GM12878 (cell line): Measurements from ENCODE around the gene CCDC12. TPM values are rescaled to one million over a fixed set of nuclear protein-coding genes. Genes with fewer than 3 reads are reported as not detected.

Experiments
- ATAC-seq: fragments of 200-7000 bp; cut with Tn5 transposase; 3 replicates; pipeline ENCODE4 v1.9.1; 2020; ENCODE audit warnings: mild to moderate bottlenecking, moderate library complexity
- BruUV-seq: library from RNA; stranded (reverse); fragments of 400-500 nt; replicated peaks from 2 replicates; lab custom pipeline; 2021; lab: Mats Ljungman, UMichigan
- CTCF ChIA-PET: fragments of 300-600 bp; sonication (Branson Sonifier 250); formaldehyde crosslinking; extraction: SDS; loops from one replicate; lab custom pipeline; 2021; ENCODE audit warnings: inconsistent platforms; lab: Yijun Ruan, JAX
- POLR2A ChIA-PET: fragments of 350-600 bp; formaldehyde crosslinking; extraction: SDS; loops from one replicate; lab custom pipeline; 2021; ENCODE audit warnings: inconsistent platforms; lab: Charles Lee
- RAD21 ChIA-PET: fragments of 300-600 bp; sonication (Branson Sonifier 250); formaldehyde crosslinking; loops from one replicate; lab custom pipeline; 2023; ENCODE audit warnings: antibody characterized with exemption; ENCODE audit not compliant: unreplicated experiment; lab: Charles Lee
- SMC1A ChIA-PET: fragments of 300-600 bp; sonication (Branson Sonifier 250); formaldehyde crosslinking; loops from one replicate; lab custom pipeline; 2023; ENCODE audit not compliant: unreplicated experiment, uncharacterized antibody; lab: Charles Lee
- DNase-seq: peaks from one replicate; pipeline ENCODE4 v3.0.0-alpha.2; 2011; ENCODE audit warnings: low read depth, low spot score
- FAIRE-seq: peaks from 3 replicates; lab custom pipeline; 2011; peaks lifted over from hg19 to GRCh38; lab: Jason Lieb, UNC
- H2AFZ ChIP-seq: 2 replicates; pipeline ENCODE4 v1.6.0; 2011; ENCODE audit warnings: low read depth, low read length, control low read depth; ENCODE audit not compliant: control insufficient read depth
- H3K27ac ChIP-seq: 2 replicates; pipeline ENCODE4 v1.5.1; 2011; ENCODE audit warnings: control low read depth; ENCODE audit not compliant: control insufficient read depth, insufficient read depth
- H3K27me3 ChIP-seq, 2 experiments: replicated peaks in 1 of 2; 2 replicates each; pipeline versions ENCODE4 v1.6.0 to v1.6.1; 2011; ENCODE audit warnings: low read length in 1 of 2; ENCODE audit not compliant: control insufficient read depth in 2 of 2, insufficient read depth in 2 of 2
- H3K36me3 ChIP-seq, 2 experiments: 2 replicates each; pipeline ENCODE4 v1.5.1; 2011; ENCODE audit warnings: low read length in 1 of 2; ENCODE audit not compliant: control insufficient read depth in 2 of 2, insufficient read depth in 2 of 2
- H3K4me1 ChIP-seq: 2 replicates; pipeline ENCODE4 v1.6.1; 2011; ENCODE audit warnings: mild to moderate bottlenecking, low read length, moderate library complexity, mixed read lengths; ENCODE audit not compliant: control insufficient read depth, insufficient read depth
- H3K4me2 ChIP-seq: 2 replicates; pipeline ENCODE4 v1.6.0; 2011; ENCODE audit warnings: control low read depth; ENCODE audit not compliant: control insufficient read depth, insufficient read depth
- H3K4me3 ChIP-seq: fragments of 200-600 bp; sonication (generic); 2 replicates; pipeline ENCODE4 v1.5.1; 2016
- H3K79me2 ChIP-seq: 2 replicates; pipeline ENCODE4 v1.6.0; 2011; ENCODE audit warnings: low read length; ENCODE audit not compliant: control insufficient read depth, insufficient read depth
- H3K9ac ChIP-seq: 2 replicates; pipeline ENCODE4 v1.8.0; 2011; ENCODE audit warnings: low read length, control low read depth, mixed read lengths; ENCODE audit not compliant: control insufficient read depth, insufficient read depth
- H3K9me3 ChIP-seq: replicated peaks from 3 replicates; pipeline ENCODE4 v1.5.1; 2011; ENCODE audit warnings: mild to moderate bottlenecking, low read length; ENCODE audit not compliant: control insufficient read depth, insufficient read depth
- H4K20me1 ChIP-seq: 2 replicates; pipeline ENCODE4 v1.6.0; 2011; ENCODE audit not compliant: control insufficient read depth, insufficient read depth
- CBX5 ChIP-seq: sonication (generic); IDR thresholded peaks from 2 replicates; pipeline ENCODE4 v1.6.1; 2016; ENCODE audit warnings: low read depth, moderate library complexity, mild to moderate bottlenecking, inconsistent platforms
- CHD2 ChIP-seq: IDR thresholded peaks from 2 replicates; pipeline ENCODE4 v1.6.1; 2011; ENCODE audit warnings: low read depth, low read length, improper control_type of control experiment, borderline replicate concordance
- EED ChIP-seq: sonication (generic); IDR thresholded peaks from 2 replicates; pipeline ENCODE4 v1.6.1; 2016; ENCODE audit warnings: antibody characterized with exemption, low read depth
- ESRRA ChIP-seq: IDR thresholded peaks from 2 replicates; pipeline ENCODE4 v1.6.1; 2012; ENCODE audit warnings: mild to moderate bottlenecking, low read length, improper control_type of control experiment
- IRF3 ChIP-seq: fragments of 450-650 bp; IDR thresholded peaks from 2 replicates; pipeline ENCODE4 v1.6.1; 2014; ENCODE audit warnings: mild to moderate bottlenecking
- PAX5 ChIP-seq: IDR thresholded peaks from 2 replicates; pipeline ENCODE4 v1.6.1; 2011; ENCODE audit warnings: low read depth, low read length, borderline replicate concordance
- POU2F2 ChIP-seq: IDR thresholded peaks from 3 replicates; pipeline ENCODE4 v1.6.1; 2011; ENCODE audit warnings: low read depth, mild to moderate bottlenecking, low read length, borderline replicate concordance
- SMAD1 ChIP-seq: fragments of 450-650 bp; IDR thresholded peaks from 2 replicates; pipeline ENCODE4 v1.6.1; 2018; ENCODE audit warnings: mild to moderate bottlenecking, low read depth; ENCODE audit not compliant: partially characterized antibody
- SREBF1 ChIP-seq: IDR thresholded peaks from 2 replicates; pipeline ENCODE4 v1.6.1; 2012; ENCODE audit warnings: mild to moderate bottlenecking, low read length
- USF1 ChIP-seq: IDR thresholded peaks from 2 replicates; pipeline ENCODE4 v1.6.1; 2011; ENCODE audit warnings: borderline replicate concordance, low read depth, mild to moderate bottlenecking, moderate library complexity, mixed read lengths, low read length; ENCODE audit not compliant: insufficient read depth; ENCODE audit errors: extremely low read length
- WGBS: methylation state at CpG from one replicate; pipeline ENCODE4 v1.1.6; 2016; ENCODE audit warnings: low lambda C conversion rate; ENCODE audit not compliant: insufficient replicate concordance, insufficient coverage; ENCODE audit errors: missing lambda C conversion rate; 5-methylcytosine and 5-hydroxymethylcytosine counted together
- in situ Hi-C: fragments of 300-500 bp; cut with MboI; formaldehyde crosslinking; loops from 9 replicates; pipeline ENCODE4 v1.14.3; 2018; ENCODE audit warnings: mixed read lengths
- intact Hi-C: fragments of 100-400 bp; cut with micrococcal nuclease; formaldehyde crosslinking; loops from one replicate; pipeline ENCODE4 v1.14.2; 2022; ENCODE audit not compliant: unreplicated experiment
- polyA plus RNA-seq, 11 experiments: library from polyadenylated mRNA; depleted of rRNA in 4 of 11; unstranded in 6 of 11; stranded (reverse) in 5 of 11; fragments of >200 nt; fragmentation: Nextera tagmentation in 4 of 11; fragmentation: Illumina TruSeq in 1 of 11; extraction: Ambion mirVana in 4 of 11; extraction: Trizol in 1 of 11; gene quantifications; 1 replicate in 1 of 11; 2 replicates in 10 of 11; pipeline versions ENCODE4 v1.2.1 to v1.2.3, GENCODE V29; 2011 to 2016; ENCODE audit warnings: inconsistent platforms in 2 of 11, missing spikeins in 2 of 11, low read depth in 1 of 11
- total RNA-seq, 4 experiments: library from RNA; depleted of rRNA in 3 of 4; stranded (reverse); fragments of >200 nt in 3 of 4; fragmentation: Illumina TruSeq in 1 of 4; extraction: Trizol in 1 of 4; gene quantifications; 2 replicates each; pipeline versions ENCODE4 v1.2.1 to v1.2.3, GENCODE V29; 2013 to 2021
- TF ChIP-seq, protein P1 (sequence below): IDR thresholded peaks from 2 replicates; pipeline ENCODE4 v1.6.1; 2011; ENCODE audit warnings: low read depth, mild to moderate bottlenecking, low read length, moderate library complexity, borderline replicate concordance; ENCODE audit errors: extremely low read depth
- TF ChIP-seq, protein P2 (sequence below): fragments of 450-650 bp; formaldehyde crosslinking; IDR thresholded peaks from 2 replicates; pipeline ENCODE4 v1.4.0; 2020; ENCODE audit warnings: mild to moderate bottlenecking, moderate library complexity
- TF ChIP-seq, protein P3 (sequence below): IDR thresholded peaks from 2 replicates; pipeline ENCODE4 v1.6.1; 2012; ENCODE audit warnings: low read length, inconsistent platforms

Gene CCDC12
- total and polyA plus RNA-seq, 10 of the 15 experiments (the other 5 are each of a cell fraction or from before 2014, with no cell fraction given), result 9.2 to 91.4 (median 61.3) TPM

- TF ChIP-seq SREBF1, result no peak
These were observed 34.8 kb upstream of the CCDC12 start (continued) for GRCh38 chr3:47011371-47011770.

GRCh38 chr3:47010910-47011309 is 34.4 kb upstream of the CCDC12 start:
- Histone ChIP-seq H3K4me3 (no peak overlapping the region), H4K20me1 (no peaks in the 10 kb centered on the region), H3K27ac (no peak overlapping the region), H3K79me2 (no peaks in the 10 kb centered on the region), H3K4me1 (peaks cover 5% of the 10 kb centered on the region; the same call in 1 of the 2 replicates), H3K9ac (no peak overlapping the region), H2AFZ (no peak overlapping the region), H3K27me3 (no peaks in the 10 kb centered on the region), H3K4me2 (no peak overlapping the region), H3K9me3 (no peaks in the 10 kb centered on the region), H3K36me3 (peaks cover 8 to 25% of the 10 kb centered on the region in 2 experiments)
- FAIRE-seq (no peak), DNase-seq (no peak), ATAC-seq (no peak)
- SMC1A ChIA-PET, result interaction anchor here (1.5 kb wide), 1 partner anchor 8 kb away, joined by 4 read pairs; no protein-coding TSS in a partner anchor
- RAD21 ChIA-PET, result interaction anchor here (1.4 kb wide), 1 partner anchor 85 kb away, joined by 3 read pairs; no protein-coding TSS in a partner anchor
- CTCF ChIA-PET, result interaction anchor here (1.0 kb wide), 1 partner anchor 9 kb away, joined by 3 read pairs; no protein-coding TSS in a partner anchor
- WGBS, result 63% methylated on average over 5 of the region's 5 CpGs
- BruUV-seq, result no TSS peak
- TF ChIP-seq, protein P1, sequence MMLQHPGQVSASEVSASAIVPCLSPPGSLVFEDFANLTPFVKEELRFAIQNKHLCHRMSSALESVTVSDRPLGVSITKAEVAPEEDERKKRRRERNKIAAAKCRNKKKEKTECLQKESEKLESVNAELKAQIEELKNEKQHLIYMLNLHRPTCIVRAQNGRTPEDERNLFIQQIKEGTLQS, result no peak
- TF ChIP-seq CBX5 (no peak), POU2F2 (no peak), IRF3 (no peak), ESRRA (no peak), CHD2 (no peak), EED (no peak), PAX5 (no peak), USF1 (no peak), SMAD1 (no peak)
- TF ChIP-seq, protein P2, sequence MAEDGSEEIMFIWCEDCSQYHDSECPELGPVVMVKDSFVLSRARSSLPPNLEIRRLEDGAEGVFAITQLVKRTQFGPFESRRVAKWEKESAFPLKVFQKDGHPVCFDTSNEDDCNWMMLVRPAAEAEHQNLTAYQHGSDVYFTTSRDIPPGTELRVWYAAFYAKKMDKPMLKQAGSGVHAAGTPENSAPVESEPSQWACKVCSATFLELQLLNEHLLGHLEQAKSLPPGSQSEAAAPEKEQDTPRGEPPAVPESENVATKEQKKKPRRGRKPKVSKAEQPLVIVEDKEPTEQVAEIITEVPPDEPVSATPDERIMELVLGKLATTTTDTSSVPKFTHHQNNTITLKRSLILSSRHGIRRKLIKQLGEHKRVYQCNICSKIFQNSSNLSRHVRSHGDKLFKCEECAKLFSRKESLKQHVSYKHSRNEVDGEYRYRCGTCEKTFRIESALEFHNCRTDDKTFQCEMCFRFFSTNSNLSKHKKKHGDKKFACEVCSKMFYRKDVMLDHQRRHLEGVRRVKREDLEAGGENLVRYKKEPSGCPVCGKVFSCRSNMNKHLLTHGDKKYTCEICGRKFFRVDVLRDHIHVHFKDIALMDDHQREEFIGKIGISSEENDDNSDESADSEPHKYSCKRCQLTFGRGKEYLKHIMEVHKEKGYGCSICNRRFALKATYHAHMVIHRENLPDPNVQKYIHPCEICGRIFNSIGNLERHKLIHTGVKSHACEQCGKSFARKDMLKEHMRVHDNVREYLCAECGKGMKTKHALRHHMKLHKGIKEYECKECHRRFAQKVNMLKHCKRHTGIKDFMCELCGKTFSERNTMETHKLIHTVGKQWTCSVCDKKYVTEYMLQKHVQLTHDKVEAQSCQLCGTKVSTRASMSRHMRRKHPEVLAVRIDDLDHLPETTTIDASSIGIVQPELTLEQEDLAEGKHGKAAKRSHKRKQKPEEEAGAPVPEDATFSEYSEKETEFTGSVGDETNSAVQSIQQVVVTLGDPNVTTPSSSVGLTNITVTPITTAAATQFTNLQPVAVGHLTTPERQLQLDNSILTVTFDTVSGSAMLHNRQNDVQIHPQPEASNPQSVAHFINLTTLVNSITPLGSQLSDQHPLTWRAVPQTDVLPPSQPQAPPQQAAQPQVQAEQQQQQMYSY, result no peak
- TF ChIP-seq, protein P3, sequence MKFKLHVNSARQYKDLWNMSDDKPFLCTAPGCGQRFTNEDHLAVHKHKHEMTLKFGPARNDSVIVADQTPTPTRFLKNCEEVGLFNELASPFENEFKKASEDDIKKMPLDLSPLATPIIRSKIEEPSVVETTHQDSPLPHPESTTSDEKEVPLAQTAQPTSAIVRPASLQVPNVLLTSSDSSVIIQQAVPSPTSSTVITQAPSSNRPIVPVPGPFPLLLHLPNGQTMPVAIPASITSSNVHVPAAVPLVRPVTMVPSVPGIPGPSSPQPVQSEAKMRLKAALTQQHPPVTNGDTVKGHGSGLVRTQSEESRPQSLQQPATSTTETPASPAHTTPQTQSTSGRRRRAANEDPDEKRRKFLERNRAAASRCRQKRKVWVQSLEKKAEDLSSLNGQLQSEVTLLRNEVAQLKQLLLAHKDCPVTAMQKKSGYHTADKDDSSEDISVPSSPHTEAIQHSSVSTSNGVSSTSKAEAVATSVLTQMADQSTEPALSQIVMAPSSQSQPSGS, result no peak
- in situ Hi-C loops (no loop called here), intact Hi-C loops (loop anchor here (10.0 kb wide), 1 partner anchor 306 kb away; the partner anchor contains the start of gene TMIE)
- POLR2A ChIA-PET, result no interaction called here
